ENCODE results near the gene ZFYVE21.
"Not testable (repeated sequence)": the region's sequence is repeated elsewhere in the genome, so short reads cannot be mapped to it uniquely, and the experiment has no call there.

Gene ZFYVE21

DNA sequence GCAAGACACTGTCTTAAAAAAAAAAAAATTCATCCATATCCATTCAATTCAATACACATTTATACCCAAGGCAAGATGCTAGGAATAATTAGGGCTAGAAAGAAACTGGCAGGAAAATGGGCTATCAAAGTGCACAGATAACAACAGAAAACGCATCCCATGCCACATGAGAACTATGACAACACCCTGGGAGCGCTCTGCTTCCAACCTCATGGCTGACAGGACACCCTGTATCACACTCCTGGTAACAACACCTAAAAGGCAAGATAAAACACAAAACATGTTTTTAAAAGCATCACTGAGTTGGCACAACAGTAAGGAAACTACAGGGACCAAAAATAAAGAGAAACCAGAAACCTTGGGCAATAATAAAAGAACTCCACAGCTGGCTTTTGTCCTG is 54.9 kb downstream of the ZFYVE21 start:
- DNase-seq = no peak
- intact Hi-C loops (cut with DNase I) = no loop called here

GRCh38 chr14:103770902-103771301 is 55.3 kb downstream of the ZFYVE21 start:
- DNase-seq = no peak
- intact Hi-C loops (cut with DNase I) = no loop called here

- intact Hi-C loops (cut with DNase I) = no loop called here
- DNase-seq = no peak
Observed at GRCh38 chr14:103772078-103772712, 56.6 kb downstream of the ZFYVE21 start.

GRCh38 chr14:103773521-103773920 is 57.9 kb downstream of the ZFYVE21 start:
- intact Hi-C loops (cut with DNase I) = no loop called here
- no peak for DNase-seq

DNA sequence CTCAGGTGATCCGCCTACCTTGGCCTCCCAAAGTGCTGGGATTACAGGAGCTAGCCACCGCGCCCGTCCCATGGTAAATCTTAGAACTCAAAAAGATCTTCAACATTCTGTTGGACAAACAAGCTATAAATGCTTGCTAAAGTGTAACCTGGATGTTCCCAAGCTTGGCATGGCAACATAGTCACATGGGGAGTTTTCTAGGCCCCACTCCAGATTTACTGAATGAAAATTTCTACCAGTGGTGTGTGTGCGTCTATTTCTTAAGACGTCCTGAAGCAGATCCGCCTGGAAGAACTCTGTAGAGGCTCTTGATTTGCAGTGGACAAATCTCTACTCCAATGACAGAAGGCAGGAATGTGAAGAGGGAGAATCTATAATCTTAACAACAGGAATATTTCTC is 59.9 kb downstream of the ZFYVE21 start:
- DNase-seq = peak in 7 of 42 donors; percentile 3 to 50 (median 15)
- intact Hi-C loops (cut with DNase I) = no loop called here

DNA sequence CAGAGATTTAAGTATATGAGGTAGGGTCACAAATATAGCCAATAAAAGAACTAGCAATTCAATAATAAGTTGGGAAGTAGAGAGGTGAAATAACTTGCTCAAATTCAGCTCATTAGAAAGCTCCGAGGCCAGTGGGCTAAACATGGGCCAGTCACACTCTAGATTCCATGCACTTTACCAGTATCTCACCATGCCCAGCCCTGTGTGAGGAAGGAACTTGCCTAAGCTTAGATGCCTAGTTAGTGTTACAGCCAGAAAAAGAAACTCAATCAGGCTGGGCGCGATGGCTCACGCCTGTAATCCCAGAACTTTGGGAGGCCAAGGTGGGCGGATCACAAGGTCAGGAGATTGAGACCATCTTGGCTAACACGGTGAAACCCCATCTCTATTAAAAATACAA is 60.7 kb downstream of the ZFYVE21 start:
- intact Hi-C loops (cut with DNase I) = not testable (repeated sequence)
- peak in 1 of 42 donors; percentile 18 for DNase-seq

DNA sequence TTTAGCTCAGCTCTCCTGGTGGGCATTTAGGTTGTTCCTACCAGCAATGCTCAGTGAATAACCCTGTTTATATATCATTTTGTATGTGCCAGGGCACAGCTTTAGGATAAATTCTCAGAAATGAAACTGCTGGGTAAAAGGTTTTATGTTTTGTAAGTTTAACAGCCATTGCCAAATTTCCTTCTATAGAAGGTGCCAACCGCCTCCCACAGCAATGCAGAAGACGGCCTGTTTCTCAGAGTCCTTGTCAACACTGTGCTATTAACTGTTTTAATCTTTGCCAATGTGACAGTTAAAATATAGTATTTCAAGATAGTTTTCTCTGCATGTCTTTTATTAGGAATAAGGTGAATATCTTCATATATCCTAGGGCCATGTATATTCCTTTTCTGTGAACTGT is 66.8 kb downstream of the ZFYVE21 start:
- intact Hi-C loops (cut with DNase I) = no loop called here
- DNase-seq = peak in 13 of 42 donors; percentile 12 to 56 (median 28)
